IMR-90 (cell line): ENCODE results near the gene EIF3K. TPM values are rescaled to one million over a fixed set of nuclear protein-coding genes. Genes with fewer than 3 reads are reported as not detected.

Experiments used
- ATAC-seq: fragments of 200-7000 bp; cut with Tn5 transposase; 2 replicates; pipeline ENCODE4 v1.9.1; 2020; ENCODE audit warnings: low read depth, mild to moderate bottlenecking, moderate library complexity
- BruUV-seq: library from RNA; stranded (reverse); fragments of 400-500 nt; replicated peaks from 2 replicates; lab custom pipeline; 2021; lab: Mats Ljungman, UMichigan
- CTCF ChIA-PET: fragments of 300-600 bp; formaldehyde crosslinking; extraction: SDS; loops from one replicate; lab custom pipeline; 2021; ENCODE audit warnings: antibody characterized with exemption; lab: Yijun Ruan, JAX
- POLR2A ChIA-PET: fragments of 300-600 bp; sonication (Branson Sonifier 250); formaldehyde crosslinking; loops from one replicate; lab custom pipeline; 2022; ENCODE audit warnings: antibody characterized with exemption; ENCODE audit not compliant: unreplicated experiment; lab: Charles Lee
- DNase-seq: peaks from one replicate; pipeline ENCODE4 v3.0.0; 2013
- H2AFZ ChIP-seq: replicated peaks from 2 replicates; pipeline ENCODE3; 2013; ENCODE audit warnings: low read length, mild to moderate bottlenecking; ENCODE audit not compliant: poor library complexity
- H2AK5ac ChIP-seq: 2 replicates; pipeline ENCODE4 v1.6.1; 2013; ENCODE audit warnings: low read depth, low read length, inconsistent platforms
- H2AK9ac ChIP-seq: replicated peaks from 2 replicates; pipeline ENCODE3; 2013; ENCODE audit warnings: mild to moderate bottlenecking, low read depth, low read length, moderate library complexity; ENCODE audit not compliant: poor library complexity
- H2BK120ac ChIP-seq: 2 replicates; pipeline ENCODE4 v1.6.1; 2013; ENCODE audit warnings: low read depth, low read length, inconsistent platforms
- H2BK15ac ChIP-seq: 3 replicates; pipeline ENCODE4 v1.6.1; 2013; ENCODE audit warnings: low read depth, low read length, inconsistent platforms
- H2BK20ac ChIP-seq: 2 replicates; pipeline ENCODE4 v1.6.1; 2013; ENCODE audit warnings: low read depth, mild to moderate bottlenecking, inconsistent platforms, low read length, moderate library complexity
- H2BK5ac ChIP-seq: 2 replicates; pipeline ENCODE4 v1.6.1; 2013; ENCODE audit warnings: mild to moderate bottlenecking, low read depth, low read length, inconsistent platforms; ENCODE audit not compliant: poor library complexity, severe bottlenecking
- H3K14ac ChIP-seq: replicated peaks from 2 replicates; pipeline ENCODE4 v1.6.1; 2013; ENCODE audit warnings: low read depth, low read length, inconsistent platforms
- H3K18ac ChIP-seq: 2 replicates; pipeline ENCODE4 v1.6.1; 2013; ENCODE audit warnings: low read depth, low read length, control low read depth
- H3K23ac ChIP-seq: 2 replicates; pipeline ENCODE4 v1.6.1; 2013; ENCODE audit warnings: low read depth, low read length, inconsistent platforms
- H3K27ac ChIP-seq: 2 replicates; pipeline ENCODE4 v1.5.1; 2013; ENCODE audit warnings: mild to moderate bottlenecking, control low read depth, low read length; ENCODE audit not compliant: insufficient read depth
- H3K27me3 ChIP-seq: 2 replicates; pipeline ENCODE4 v1.6.1; 2013; ENCODE audit warnings: low read length; ENCODE audit not compliant: control insufficient read depth, insufficient read depth
- H3K36me3 ChIP-seq: 2 replicates; pipeline ENCODE4 v1.6.1; 2013; ENCODE audit warnings: low read length, mixed read lengths; ENCODE audit not compliant: control insufficient read depth, insufficient read depth
- H3K4ac ChIP-seq: 2 replicates; pipeline ENCODE4 v1.6.1; 2013; ENCODE audit warnings: low read depth, low read length, inconsistent platforms
- H3K4me1 ChIP-seq: 2 replicates; pipeline ENCODE4 v1.6.1; 2013; ENCODE audit warnings: low read length, mixed read lengths; ENCODE audit not compliant: control insufficient read depth, insufficient read depth
- H3K4me2 ChIP-seq: 2 replicates; pipeline ENCODE4 v1.6.1; 2013; ENCODE audit warnings: low read depth, mild to moderate bottlenecking, control low read depth, low read length, moderate library complexity
- H3K4me3 ChIP-seq: 2 replicates; pipeline ENCODE4 v1.5.1; 2013; ENCODE audit warnings: low read depth, mild to moderate bottlenecking, control low read depth, low read length, moderate library complexity; ENCODE audit not compliant: insufficient read depth
- H3K56ac ChIP-seq: 2 replicates; pipeline ENCODE4 v1.6.1; 2013; ENCODE audit warnings: low read length, inconsistent platforms; ENCODE audit not compliant: insufficient read depth; ENCODE audit errors: extremely low read depth
- H3K79me1 ChIP-seq, 2 experiments: 2 replicates each; pipeline ENCODE4 v1.6.1; 2013; ENCODE audit warnings: low read length in 2 of 2, inconsistent platforms in 1 of 2, low read depth in 1 of 2
- H3K9ac ChIP-seq: 2 replicates; pipeline ENCODE4 v1.6.1; 2013; ENCODE audit warnings: low read depth, low read length, control low read depth
- H3K9me1 ChIP-seq: 2 replicates; pipeline ENCODE4 v1.6.1; 2013; ENCODE audit warnings: low read length, inconsistent platforms; ENCODE audit not compliant: insufficient read depth
- H3K9me3 ChIP-seq: 2 replicates; pipeline ENCODE4 v1.6.1; 2013; ENCODE audit warnings: low read length; ENCODE audit not compliant: control insufficient read depth, insufficient read depth
- H4K20me1 ChIP-seq: 2 replicates; pipeline ENCODE4 v1.6.1; 2013; ENCODE audit warnings: low read length, inconsistent platforms; ENCODE audit not compliant: insufficient read depth
- H4K5ac ChIP-seq: 2 replicates; pipeline ENCODE4 v1.6.1; 2013; ENCODE audit warnings: mild to moderate bottlenecking, low read depth, low read length, control low read depth
- H4K8ac ChIP-seq, 2 experiments: 2 replicates each; pipeline ENCODE4 v1.6.1; 2013; ENCODE audit warnings: low read depth in 2 of 2, low read length in 2 of 2, control low read depth in 1 of 2, inconsistent platforms in 1 of 2
- H4K91ac ChIP-seq: 2 replicates; pipeline ENCODE4 v1.6.1; 2013; ENCODE audit warnings: low read depth, low read length, inconsistent platforms; ENCODE audit not compliant: insufficient read depth
- BHLHE40 ChIP-seq: fragments of 150-350 bp; IDR thresholded peaks from 2 replicates; pipeline ENCODE4 v1.6.1; 2016; ENCODE audit warnings: mild to moderate bottlenecking, low read depth, low read length
- CEBPB ChIP-seq: IDR thresholded peaks from 2 replicates; pipeline ENCODE4 v1.6.1; 2012; ENCODE audit warnings: low read depth, low read length, improper control_type of control experiment
- CHD1 ChIP-seq: IDR thresholded peaks from 2 replicates; pipeline ENCODE4 v1.6.1; 2012; ENCODE audit warnings: low read depth, low read length, improper control_type of control experiment
- FOS ChIP-seq: fragments of 150-350 bp; IDR thresholded peaks from 2 replicates; pipeline ENCODE4 v1.6.1; 2016; ENCODE audit warnings: low read depth, low read length
- MAZ ChIP-seq: IDR thresholded peaks from 2 replicates; pipeline ENCODE4 v1.6.1; 2012; ENCODE audit warnings: low read depth, mild to moderate bottlenecking, low read length, improper control_type of control experiment, moderate library complexity, borderline replicate concordance
- MXI1 ChIP-seq: IDR thresholded peaks from 2 replicates; pipeline ENCODE4 v1.6.1; 2012; ENCODE audit warnings: low read depth, mild to moderate bottlenecking, low read length, moderate library complexity, borderline replicate concordance
- NFE2L2 ChIP-seq: fragments of 150-350 bp; IDR thresholded peaks from 2 replicates; pipeline ENCODE4 v1.6.1; 2016; ENCODE audit warnings: low read depth, mild to moderate bottlenecking, low read length
- POLR2A ChIP-seq: IDR thresholded peaks from 2 replicates; pipeline ENCODE4 v1.6.1; 2012; ENCODE audit warnings: mild to moderate bottlenecking, low read depth, low read length
- RAD21 ChIP-seq: IDR thresholded peaks from 2 replicates; pipeline ENCODE4 v1.6.1; 2012; ENCODE audit warnings: low read length, improper control_type of control experiment
- RCOR1 ChIP-seq: IDR thresholded peaks from 2 replicates; pipeline ENCODE4 v1.6.1; 2012; ENCODE audit warnings: mild to moderate bottlenecking, low read length, improper control_type of control experiment; ENCODE audit not compliant: insufficient replicate concordance
- RFX5 ChIP-seq: IDR thresholded peaks from 2 replicates; pipeline ENCODE4 v1.8.0; 2012; ENCODE audit warnings: low read depth, mild to moderate bottlenecking, low read length, moderate library complexity
- SMC3 ChIP-seq: fragments of 150-350 bp; IDR thresholded peaks from 2 replicates; pipeline ENCODE4 v1.6.1; 2016; ENCODE audit warnings: low read depth, mild to moderate bottlenecking, antibody characterized with exemption, low read length, moderate library complexity
- WGBS, 2 experiments: methylation state at CpG; one replicate each; pipeline versions ENCODE4 v1.1.5 to v1.1.7; 2013; ENCODE audit warnings: missing lambda C conversion rate in 2 of 2; ENCODE audit not compliant: insufficient read length in 1 of 2; ENCODE audit errors: extremely low coverage in 2 of 2; 5-methylcytosine and 5-hydroxymethylcytosine counted together
- dilution Hi-C: fragments of 300-500 bp; cut with HindIII; formaldehyde crosslinking; loops from one replicate; pipeline ENCODE4 v1.14.3; 2018; ENCODE audit warnings: low sequenced_read_pairs; ENCODE audit not compliant: unreplicated experiment
- in situ Hi-C: fragments of 300-500 bp; cut with MboI; formaldehyde crosslinking; loops from 3 replicates; pipeline ENCODE4 v1.14.3; 2019; ENCODE audit warnings: low sequenced_read_pairs, inconsistent platforms, mixed read lengths
- intact Hi-C: fragments of 100-400 bp; cut with micrococcal nuclease; formaldehyde crosslinking; loops from 2 replicates; pipeline ENCODE4 v1.10.0; 2022
- polyA plus RNA-seq, 3 experiments: library from polyadenylated mRNA; depleted of rRNA; stranded (reverse); fragments of >200 nt; gene quantifications; 2 replicates each; pipeline ENCODE4 v1.2.3, GENCODE V29; 2012; ENCODE audit warnings: low replicate concordance in 1 of 3
- total RNA-seq: library from RNA; depleted of rRNA; stranded (reverse); fragments of >200 nt; gene quantifications from 2 replicates; pipeline ENCODE4 v1.2.3, GENCODE V29; 2012
- TF ChIP-seq, protein P1 (sequence below): fragments of 150-350 bp; IDR thresholded peaks from 2 replicates; pipeline ENCODE4 v1.6.1; 2016; ENCODE audit warnings: low read depth, mild to moderate bottlenecking, low read length, moderate library complexity, borderline replicate concordance
- TF ChIP-seq, protein P2 (sequence below): conservative IDR thresholded peaks from 2 replicates; pipeline ENCODE4 v1.5.1; 2012; ENCODE audit warnings: mild to moderate bottlenecking, low read depth, low read length, improper control_type of control experiment

The EIF3K gene
- total and polyA plus RNA-seq, 2 of the 4 experiments (the other 2 are of a cell fraction), result 575 to 1,137 TPM

DNA sequence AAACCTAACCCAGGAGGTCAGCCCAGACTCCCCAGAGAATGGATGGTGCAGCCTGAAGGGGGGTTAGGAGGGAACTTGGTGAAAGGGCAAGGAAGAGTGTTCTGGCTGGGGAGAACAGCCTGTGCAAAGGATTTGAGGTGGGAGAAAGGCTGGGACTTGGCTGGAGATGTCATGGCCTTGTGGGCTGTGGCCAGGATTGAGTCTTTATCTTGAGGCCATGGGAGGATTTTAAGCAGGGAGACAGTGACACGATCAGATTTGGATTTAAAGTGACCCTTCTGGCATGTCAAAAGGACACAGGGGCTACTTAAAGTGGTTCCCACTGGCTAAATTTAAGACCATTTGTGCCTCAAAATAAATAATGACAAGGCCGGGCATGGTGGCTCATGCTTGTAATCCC is 30.9 kb upstream of the EIF3K start:
- Histone ChIP-seq H3K14ac (no peak overlapping the region), H3K23ac (no peak overlapping the region), H3K27me3 (no peaks in the 10 kb centered on the region; the same call in 1 of the 2 replicates), H4K91ac (no peak overlapping the region), H2BK5ac (no peak overlapping the region), H3K4me3 (no peak overlapping the region), H3K4me2 (no peak overlapping the region), H2AK9ac (no peak overlapping the region), H2BK20ac (no peak overlapping the region), H3K36me3 (no peaks in the 10 kb centered on the region), H2BK120ac (no peak overlapping the region), H3K79me1 (no peaks in the 10 kb centered on the region), H3K27ac (no peak overlapping the region), H3K9me1 (no peaks in the 10 kb centered on the region), H3K9ac (no peak overlapping the region), H4K5ac (no peak overlapping the region), H3K9me3 (no peaks in the 10 kb centered on the region), H2AFZ (no peak overlapping the region), H4K20me1 (no peaks in the 10 kb centered on the region), H4K8ac (no peak overlapping the region), H2AK5ac (no peak overlapping the region), H3K4me1 (no peaks in the 10 kb centered on the region), H2BK15ac (no peak overlapping the region), H3K18ac (no peak overlapping the region), H3K4ac (no peak overlapping the region), H3K56ac (no peak overlapping the region)
- dilution Hi-C loops, result no loop called here
- no TSS peak for BruUV-seq
- intact Hi-C loops, result no loop called here
- WGBS, 2 experiments, result 43% methylated on average over 1 of the region's 2 CpGs; no CpG with 5 or more reads in 1 of the 2 experiments
- in situ Hi-C loops, result no loop called here
- CTCF ChIA-PET, result interaction anchor here (0.7 kb wide), 1 partner anchor 10 kb away, joined by 5 read pairs; no protein-coding TSS in a partner anchor
- POLR2A ChIA-PET, result no interaction called here
- TF ChIP-seq RAD21 (no peak), MXI1 (no peak), CHD1 (no peak), POLR2A (no peak), RCOR1 (no peak), NFE2L2 (no peak), CEBPB (no peak), BHLHE40 (no peak), SMC3 (no peak), RFX5 (no peak), FOS (no peak), MAZ (no peak)
- TF ChIP-seq, protein P1, sequence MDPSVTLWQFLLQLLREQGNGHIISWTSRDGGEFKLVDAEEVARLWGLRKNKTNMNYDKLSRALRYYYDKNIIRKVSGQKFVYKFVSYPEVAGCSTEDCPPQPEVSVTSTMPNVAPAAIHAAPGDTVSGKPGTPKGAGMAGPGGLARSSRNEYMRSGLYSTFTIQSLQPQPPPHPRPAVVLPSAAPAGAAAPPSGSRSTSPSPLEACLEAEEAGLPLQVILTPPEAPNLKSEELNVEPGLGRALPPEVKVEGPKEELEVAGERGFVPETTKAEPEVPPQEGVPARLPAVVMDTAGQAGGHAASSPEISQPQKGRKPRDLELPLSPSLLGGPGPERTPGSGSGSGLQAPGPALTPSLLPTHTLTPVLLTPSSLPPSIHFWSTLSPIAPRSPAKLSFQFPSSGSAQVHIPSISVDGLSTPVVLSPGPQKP, result no peak
- TF ChIP-seq, protein P2, sequence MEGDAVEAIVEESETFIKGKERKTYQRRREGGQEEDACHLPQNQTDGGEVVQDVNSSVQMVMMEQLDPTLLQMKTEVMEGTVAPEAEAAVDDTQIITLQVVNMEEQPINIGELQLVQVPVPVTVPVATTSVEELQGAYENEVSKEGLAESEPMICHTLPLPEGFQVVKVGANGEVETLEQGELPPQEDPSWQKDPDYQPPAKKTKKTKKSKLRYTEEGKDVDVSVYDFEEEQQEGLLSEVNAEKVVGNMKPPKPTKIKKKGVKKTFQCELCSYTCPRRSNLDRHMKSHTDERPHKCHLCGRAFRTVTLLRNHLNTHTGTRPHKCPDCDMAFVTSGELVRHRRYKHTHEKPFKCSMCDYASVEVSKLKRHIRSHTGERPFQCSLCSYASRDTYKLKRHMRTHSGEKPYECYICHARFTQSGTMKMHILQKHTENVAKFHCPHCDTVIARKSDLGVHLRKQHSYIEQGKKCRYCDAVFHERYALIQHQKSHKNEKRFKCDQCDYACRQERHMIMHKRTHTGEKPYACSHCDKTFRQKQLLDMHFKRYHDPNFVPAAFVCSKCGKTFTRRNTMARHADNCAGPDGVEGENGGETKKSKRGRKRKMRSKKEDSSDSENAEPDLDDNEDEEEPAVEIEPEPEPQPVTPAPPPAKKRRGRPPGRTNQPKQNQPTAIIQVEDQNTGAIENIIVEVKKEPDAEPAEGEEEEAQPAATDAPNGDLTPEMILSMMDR, result no peak
- DNase-seq, result no peak
- ATAC-seq, result no peak
